K562 (cell line): ENCODE measurements around the gene HOXB7. TPM values are rescaled to one million over a fixed set of nuclear protein-coding genes. Genes with fewer than 3 reads are reported as not detected.

Experiments used
- DPF2 ChIP-seq: fragments of 450-650 bp; IDR thresholded peaks from 2 replicates; pipeline ENCODE4 v1.6.1; 2016
- E4F1 ChIP-seq: fragments of 250-450 bp; sonication (Bioruptor Pico); IDR thresholded peaks from 2 replicates; pipeline ENCODE4 v1.5.0; 2021; ENCODE audit warnings: mild to moderate bottlenecking, borderline replicate concordance
- FIP1L1 ChIP-seq: fragments of 200-400 bp; formaldehyde crosslinking; IDR thresholded peaks from 2 replicates; pipeline ENCODE4 v1.6.1; 2018; ENCODE audit warnings: mild to moderate bottlenecking, low read depth, low read length; ENCODE audit not compliant: poor library complexity, severe bottlenecking
- KDM5B ChIP-seq: fragments of 200-600 bp; sonication (generic); IDR thresholded peaks from 2 replicates; pipeline ENCODE4 v1.6.1; 2012; ENCODE audit warnings: low read depth, mild to moderate bottlenecking, moderate library complexity, low read length, control low read depth, inconsistent platforms; ENCODE audit not compliant: insufficient replicate concordance
- MCM3 ChIP-seq: fragments of 450-650 bp; IDR thresholded peaks from 2 replicates; pipeline ENCODE4 v1.6.1; 2016
- NFE2L1 ChIP-seq: fragments of 450-650 bp; IDR thresholded peaks from 2 replicates; pipeline ENCODE4 v1.6.1; 2016; ENCODE audit warnings: missing genetic modification characterization, low read depth, mild to moderate bottlenecking, missing compliant biosample characterization, moderate library complexity, borderline replicate concordance
- PHF8 ChIP-seq: fragments of 200-600 bp; sonication (generic); IDR thresholded peaks from 2 replicates; pipeline ENCODE4 v1.6.1; 2012; ENCODE audit warnings: mixed run types, mild to moderate bottlenecking, inconsistent platforms, low read length, moderate library complexity, borderline replicate concordance
- POLR2H ChIP-seq: IDR thresholded peaks from 2 replicates; pipeline ENCODE4 v1.6.1; 2016; ENCODE audit warnings: missing genetic modification characterization, low read depth, mild to moderate bottlenecking, control low read depth, missing compliant biosample characterization, moderate library complexity
- RBFOX2 ChIP-seq: fragments of 200-400 bp; formaldehyde crosslinking; IDR thresholded peaks from 2 replicates; pipeline ENCODE4 v1.6.1; 2017; ENCODE audit warnings: low read depth, mild to moderate bottlenecking, low read length, moderate library complexity
- RBM25 ChIP-seq: fragments of 200-400 bp; formaldehyde crosslinking; IDR thresholded peaks from 2 replicates; pipeline ENCODE4 v1.6.1; 2018; ENCODE audit warnings: low read length, low read depth, moderate library complexity; ENCODE audit not compliant: severe bottlenecking
- SMARCE1 ChIP-seq: fragments of 450-650 bp; IDR thresholded peaks from 2 replicates; pipeline ENCODE4 v1.7.1; 2016; ENCODE audit warnings: mild to moderate bottlenecking
- STAT5A ChIP-seq: IDR thresholded peaks from 2 replicates; pipeline ENCODE4 v1.6.1; 2012; ENCODE audit warnings: low read length, inconsistent platforms, borderline replicate concordance
- TAF1 ChIP-seq: IDR thresholded peaks from 2 replicates; pipeline ENCODE4 v1.6.1; 2011; ENCODE audit warnings: mild to moderate bottlenecking, low read length, moderate library complexity; ENCODE audit not compliant: insufficient read depth, control insufficient read depth, severe bottlenecking; ENCODE audit errors: extremely low read depth
- YY1 ChIP-seq, 3 experiments: IDR thresholded peaks; 2 replicates each; pipeline ENCODE4 v1.6.1; 2011; ENCODE audit warnings: low read length in 2 of 3, mild to moderate bottlenecking in 2 of 3, moderate library complexity in 2 of 3, borderline replicate concordance in 1 of 3, control low read depth in 1 of 3, low read depth in 1 of 3; ENCODE audit not compliant: insufficient read depth in 3 of 3, insufficient replicate concordance in 2 of 3, control insufficient read depth in 1 of 3, insufficient read length in 1 of 3; ENCODE audit errors: extremely low read depth in 1 of 3
- ZBTB34 ChIP-seq: fragments of 250-450 bp; sonication (Bioruptor Pico); IDR thresholded peaks from 2 replicates; pipeline ENCODE4 v1.8.0; 2021; ENCODE audit warnings: mild to moderate bottlenecking, moderate library complexity
- ZNF324 ChIP-seq: fragments of 250-450 bp; sonication (Bioruptor Pico); IDR thresholded peaks from 2 replicates; pipeline ENCODE4 v1.4.0; 2020; ENCODE audit warnings: mild to moderate bottlenecking
- ZNF740 ChIP-seq, 3 experiments: fragments of 200-800 bp in 1 of 3; sonication (Bioruptor generic) in 1 of 3; sonication (generic) in 1 of 3; formaldehyde crosslinking in 1 of 3; IDR thresholded peaks; 2 replicates each; pipeline versions ENCODE4 v1.6.1 to v1.8.0; 2016 to 2022; ENCODE audit warnings: mild to moderate bottlenecking in 2 of 3, missing compliant biosample characterization in 2 of 3, missing genetic modification characterization in 2 of 3, missing genetic modification reagents in 1 of 3
- polyA plus RNA-seq, 8 experiments: library from polyadenylated mRNA; depleted of rRNA in 4 of 8; stranded (reverse) in 5 of 8; unstranded in 3 of 8; fragments of >200 nt; fragmentation: Nextera tagmentation in 2 of 8; fragmentation: Illumina TruSeq in 1 of 8; extraction: Ambion mirVana in 2 of 8; extraction: Trizol in 1 of 8; gene quantifications; 2 replicates each; pipeline versions ENCODE4 v1.2.1 to v1.2.3, GENCODE V29; 2011 to 2014; ENCODE audit warnings: inconsistent platforms in 1 of 8, missing spikeins in 1 of 8
- total RNA-seq, 7 experiments: library from RNA; depleted of rRNA in 6 of 7; stranded (reverse); fragments of >200 nt in 6 of 7; fragmentation: Illumina TruSeq in 2 of 7; extraction: Trizol in 2 of 7; gene quantifications; 2 replicates each; pipeline versions ENCODE4 v1.2.1 to v1.2.3, GENCODE V29; 2011 to 2021; ENCODE audit warnings: low replicate concordance in 1 of 7
- TF ChIP-seq, protein P1 (sequence below): fragments of 200-800 bp; sonication (Bioruptor generic); IDR thresholded peaks from 2 replicates; pipeline ENCODE4 v1.6.1; 2017; ENCODE audit warnings: missing genetic modification characterization, missing compliant biosample characterization

HOXB7 gene
- total and polyA plus RNA-seq, 9 of the 15 experiments (the other 6 are each of a cell fraction or from before 2014, with no cell fraction given): 5.5 to 16.7 (median 8.3) TPM

- TF ChIP-seq ZNF324 (CRISPR knock-in tag): no peak
- TF ChIP-seq YY1 (IDR thresholded peaks at IDR 0.05; ENCODE audit: borderline replicate concordance in 1 of 3, control insufficient read depth in 1 of 3, extremely low read depth in 1 of 3, insufficient read depth in 3 of 3, insufficient read length in 1 of 3, insufficient replicate concordance in 2 of 3, low read depth in 1 of 3, low read length in 2 of 3): peak in 2 of 3 experiments; percentile 22 to 39
- TF ChIP-seq, protein P1, sequence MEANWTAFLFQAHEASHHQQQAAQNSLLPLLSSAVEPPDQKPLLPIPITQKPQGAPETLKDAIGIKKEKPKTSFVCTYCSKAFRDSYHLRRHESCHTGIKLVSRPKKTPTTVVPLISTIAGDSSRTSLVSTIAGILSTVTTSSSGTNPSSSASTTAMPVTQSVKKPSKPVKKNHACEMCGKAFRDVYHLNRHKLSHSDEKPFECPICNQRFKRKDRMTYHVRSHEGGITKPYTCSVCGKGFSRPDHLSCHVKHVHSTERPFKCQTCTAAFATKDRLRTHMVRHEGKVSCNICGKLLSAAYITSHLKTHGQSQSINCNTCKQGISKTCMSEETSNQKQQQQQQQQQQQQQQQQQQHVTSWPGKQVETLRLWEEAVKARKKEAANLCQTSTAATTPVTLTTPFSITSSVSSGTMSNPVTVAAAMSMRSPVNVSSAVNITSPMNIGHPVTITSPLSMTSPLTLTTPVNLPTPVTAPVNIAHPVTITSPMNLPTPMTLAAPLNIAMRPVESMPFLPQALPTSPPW (CRISPR knock-in tag): peak; percentile 71
- peak; percentile 95 for TF ChIP-seq ZNF740 (CRISPR knock-in tag; IDR thresholded peaks at IDR 0.05)
- peak in 1 of 2 experiments; percentile 78; a peak in 2 of 4 replicates for TF ChIP-seq ZNF740 (tag; IDR thresholded peaks at IDR 0.05)
- TF ChIP-seq STAT5A: no peak
- no peak for TF ChIP-seq E4F1 (CRISPR knock-in tag)
- TF ChIP-seq FIP1L1: peak; percentile 72
- TF ChIP-seq RBFOX2: peak; percentile 79
- no peak for TF ChIP-seq DPF2
- 0 out of 2 replicates have a peak, but pooled peaks have one; percentile 6 for TF ChIP-seq SMARCE1
- TF ChIP-seq ZBTB34 (CRISPR knock-in tag): no peak
- TF ChIP-seq RBM25: peak; percentile 84
- TF ChIP-seq PHF8: peak; percentile 62
- TF ChIP-seq POLR2H: peak; percentile 44; the same call in 1 of the 2 replicates
- peak; percentile 39 for TF ChIP-seq TAF1
- peak; percentile 48 for TF ChIP-seq KDM5B
- no peak for TF ChIP-seq MCM3
- TF ChIP-seq NFE2L1 (tag): no peak
Measured at GRCh38 chr17:48610282-48611211, at the start of gene HOXB7 (continued).
